Transverse colon (tissue), 3 donors: ENCODE results near the gene CTBP1.

Source experiments
- POLR2A ChIP-seq: fragments of 450-650 bp; IDR thresholded peaks from one replicate; pipeline ENCODE4 v1.6.1; 2016; ENCODE audit warnings: antibody characterized with exemption, mild to moderate bottlenecking, moderate library complexity
- TF ChIP-seq, protein P1 (sequence below), 5 experiments: fragments of 200-600 bp in 3 of 5; fragments of 450-650 bp in 2 of 5; sonication (generic) in 3 of 5; IDR thresholded peaks; 1 replicate in 2 of 5; 2 replicates in 3 of 5; pipeline ENCODE4 v1.5.1; 2016 to 2017; ENCODE audit warnings: antibody characterized with exemption in 5 of 5, inconsistent platforms in 3 of 5, mild to moderate bottlenecking in 2 of 5, moderate library complexity in 1 of 5

DNA sequence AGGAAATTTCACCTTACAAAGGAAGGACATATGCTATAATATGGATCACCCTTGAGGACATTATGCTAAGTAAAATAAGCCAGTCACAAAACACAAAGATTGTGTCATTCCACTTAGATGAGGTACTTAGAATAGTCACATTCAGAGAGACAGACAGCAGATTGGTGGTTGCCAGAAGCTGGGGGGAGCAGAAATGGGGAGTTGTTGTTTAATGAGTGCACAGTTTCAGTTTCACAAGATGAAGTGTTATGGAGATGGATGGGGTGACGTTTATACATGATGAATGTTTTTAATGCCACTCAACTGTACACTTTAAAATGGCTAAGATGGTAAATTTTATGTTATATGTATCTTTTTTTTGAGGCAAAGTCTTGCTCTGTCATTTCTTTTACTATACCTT lies 61.7 kb downstream of the CTBP1 start:
- TF ChIP-seq, protein P1, sequence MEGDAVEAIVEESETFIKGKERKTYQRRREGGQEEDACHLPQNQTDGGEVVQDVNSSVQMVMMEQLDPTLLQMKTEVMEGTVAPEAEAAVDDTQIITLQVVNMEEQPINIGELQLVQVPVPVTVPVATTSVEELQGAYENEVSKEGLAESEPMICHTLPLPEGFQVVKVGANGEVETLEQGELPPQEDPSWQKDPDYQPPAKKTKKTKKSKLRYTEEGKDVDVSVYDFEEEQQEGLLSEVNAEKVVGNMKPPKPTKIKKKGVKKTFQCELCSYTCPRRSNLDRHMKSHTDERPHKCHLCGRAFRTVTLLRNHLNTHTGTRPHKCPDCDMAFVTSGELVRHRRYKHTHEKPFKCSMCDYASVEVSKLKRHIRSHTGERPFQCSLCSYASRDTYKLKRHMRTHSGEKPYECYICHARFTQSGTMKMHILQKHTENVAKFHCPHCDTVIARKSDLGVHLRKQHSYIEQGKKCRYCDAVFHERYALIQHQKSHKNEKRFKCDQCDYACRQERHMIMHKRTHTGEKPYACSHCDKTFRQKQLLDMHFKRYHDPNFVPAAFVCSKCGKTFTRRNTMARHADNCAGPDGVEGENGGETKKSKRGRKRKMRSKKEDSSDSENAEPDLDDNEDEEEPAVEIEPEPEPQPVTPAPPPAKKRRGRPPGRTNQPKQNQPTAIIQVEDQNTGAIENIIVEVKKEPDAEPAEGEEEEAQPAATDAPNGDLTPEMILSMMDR (IDR thresholded peaks at IDR 0.05): no peak
- no peak for TF ChIP-seq POLR2A
